HG03565 (cell line): ENCODE results near the gene LAMC3.
"Not testable (repeated sequence)": the region's sequence is repeated elsewhere in the genome, so short reads cannot be mapped to it uniquely, and the experiment has no call there.

Source experiments
- ATAC-seq: cut with Tn5 transposase; IDR thresholded peaks from one replicate; pipeline ENCODE4 v1.9.1; 2021; ENCODE audit warnings: mild to moderate bottlenecking, moderate library complexity; ENCODE audit not compliant: unreplicated experiment

The LAMC3 gene

DNA sequence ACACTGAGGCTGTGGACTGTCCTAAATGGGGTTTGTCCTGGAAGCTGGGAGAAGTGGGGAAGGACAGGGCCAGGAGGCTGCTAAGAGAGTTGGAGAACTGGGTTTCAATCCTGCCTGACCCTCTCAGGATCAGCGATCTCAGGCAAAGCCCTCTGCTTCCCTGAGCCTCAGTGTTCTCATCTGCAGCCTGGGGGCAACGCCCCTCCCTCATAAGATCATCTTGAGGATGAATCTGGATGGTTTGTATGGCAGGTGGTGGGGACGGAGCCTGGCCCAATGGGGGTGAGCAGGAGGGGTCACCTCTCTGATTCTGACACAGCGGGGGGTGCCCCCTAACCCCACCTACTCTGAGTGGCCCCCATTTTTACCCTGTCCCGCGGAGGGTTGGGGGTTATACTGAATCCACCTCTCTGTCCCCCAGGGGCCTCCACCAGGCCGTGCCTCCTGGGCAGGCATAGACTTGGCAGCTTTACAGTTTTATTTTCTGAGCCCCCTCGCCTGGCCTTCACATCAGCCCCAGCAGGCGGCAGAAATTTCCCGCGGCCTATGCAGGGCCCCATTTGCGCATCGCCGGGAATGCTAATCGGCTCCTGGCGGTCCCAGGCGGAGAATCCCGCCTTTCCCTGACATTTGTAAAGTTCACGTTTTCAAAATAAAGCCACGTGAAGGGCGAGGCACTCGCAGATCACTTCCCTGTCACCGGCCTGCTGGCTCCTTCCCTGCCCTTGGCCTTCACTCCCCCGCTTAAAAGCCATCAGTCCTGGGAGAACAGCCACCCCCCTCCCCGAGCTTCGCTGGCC, 17.8 kb upstream of the LAMC3 start:
- ATAC-seq, result no peak

DNA sequence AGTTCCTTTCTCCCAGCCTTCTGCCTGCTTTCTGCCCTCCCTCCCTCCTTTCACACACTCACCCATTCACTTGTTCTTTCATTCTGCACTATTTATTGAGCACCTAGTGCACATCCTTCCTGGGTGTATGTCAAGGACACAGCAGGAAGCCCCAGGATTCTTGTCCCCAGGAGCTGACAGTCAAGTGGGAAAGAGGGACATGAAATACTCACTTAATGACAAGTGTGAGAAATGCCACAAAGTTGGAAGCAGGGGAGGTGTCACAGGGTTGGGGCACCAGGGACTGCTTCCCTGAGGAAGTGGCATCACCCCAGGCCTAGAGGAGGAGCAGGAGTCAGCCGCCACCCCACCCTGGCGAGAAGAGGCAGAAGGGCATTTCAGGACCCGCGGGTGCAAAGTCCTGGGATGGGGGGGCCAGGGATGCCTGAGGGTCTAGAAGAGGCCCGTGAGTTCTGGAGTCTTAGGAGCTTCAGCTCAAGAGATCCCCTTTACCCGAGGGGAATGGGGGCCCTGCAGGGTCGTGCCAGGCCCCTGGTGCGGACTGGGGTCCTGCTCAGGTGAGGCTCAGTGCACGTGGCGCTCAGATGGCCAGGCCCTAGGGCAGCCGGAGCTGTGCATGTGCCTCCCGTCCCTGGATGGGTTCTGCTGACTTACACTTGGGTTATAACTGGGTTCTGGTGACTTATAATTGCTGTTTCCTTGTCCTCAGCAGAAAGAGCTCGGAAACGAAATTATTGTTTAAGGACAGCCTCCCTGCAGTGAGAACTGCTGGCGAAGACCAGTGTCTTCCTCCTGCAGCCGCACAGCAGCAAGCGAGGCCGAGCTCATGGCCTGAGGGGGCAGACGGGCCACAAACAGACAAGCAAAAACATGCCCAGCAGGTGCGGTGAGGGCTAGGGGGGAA, 16.9 kb upstream of the LAMC3 start:
- ATAC-seq, result no peak

DNA sequence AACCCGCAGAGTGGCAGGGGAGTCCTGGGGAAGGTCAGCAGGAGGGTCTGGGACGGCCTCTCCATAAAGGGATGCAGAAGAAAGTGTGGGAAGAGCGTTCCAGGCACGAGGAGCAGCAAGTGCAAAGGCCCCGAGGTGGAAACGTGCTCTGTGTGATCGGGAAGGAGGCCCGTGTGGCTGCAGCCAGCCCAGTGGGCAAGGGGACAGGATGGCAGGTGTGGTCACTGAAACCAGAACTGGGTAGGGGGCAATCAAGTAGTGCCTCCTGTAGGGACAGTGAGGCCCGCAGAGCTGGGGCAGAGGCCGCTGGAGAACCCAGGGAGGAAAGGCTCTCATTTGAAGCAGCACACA, 16.3 kb upstream of the LAMC3 start:
- ATAC-seq, result no peak

DNA sequence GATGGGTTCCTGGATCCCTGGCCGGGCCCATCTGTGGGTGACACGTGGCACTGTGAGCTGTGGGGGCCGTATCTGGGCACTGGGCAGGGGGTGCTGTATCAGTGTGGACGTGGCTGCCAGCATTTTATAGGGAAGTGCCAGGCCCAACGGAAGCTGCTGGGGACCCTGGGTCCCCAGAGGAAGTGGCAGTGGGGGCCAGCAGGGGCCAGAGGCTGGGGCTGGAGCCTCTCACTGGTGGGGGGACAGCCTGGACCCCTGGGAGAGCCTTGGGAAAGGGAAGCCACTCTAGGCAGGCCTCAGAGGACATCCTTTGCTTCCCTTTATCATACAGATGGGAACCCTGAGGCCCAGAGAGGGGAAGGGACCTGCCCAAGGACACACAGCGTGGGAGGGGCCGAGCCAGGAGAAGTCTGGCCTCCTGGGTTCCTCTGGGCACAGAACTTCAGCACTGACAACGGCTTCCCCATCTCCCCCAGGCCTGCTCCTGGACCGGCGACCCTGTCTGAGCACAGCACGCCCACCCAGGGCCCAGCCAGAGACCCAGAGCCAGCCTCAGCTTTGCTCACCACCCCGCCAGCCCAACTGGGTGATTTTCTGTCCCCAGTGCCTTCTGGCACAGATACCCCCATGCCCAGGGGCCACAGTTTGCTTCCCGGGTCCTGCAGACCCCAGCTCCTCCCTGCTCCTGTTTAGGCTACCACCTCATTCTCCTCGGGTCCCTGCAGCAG, 15.5 kb upstream of the LAMC3 start:
- no peak for ATAC-seq

DNA sequence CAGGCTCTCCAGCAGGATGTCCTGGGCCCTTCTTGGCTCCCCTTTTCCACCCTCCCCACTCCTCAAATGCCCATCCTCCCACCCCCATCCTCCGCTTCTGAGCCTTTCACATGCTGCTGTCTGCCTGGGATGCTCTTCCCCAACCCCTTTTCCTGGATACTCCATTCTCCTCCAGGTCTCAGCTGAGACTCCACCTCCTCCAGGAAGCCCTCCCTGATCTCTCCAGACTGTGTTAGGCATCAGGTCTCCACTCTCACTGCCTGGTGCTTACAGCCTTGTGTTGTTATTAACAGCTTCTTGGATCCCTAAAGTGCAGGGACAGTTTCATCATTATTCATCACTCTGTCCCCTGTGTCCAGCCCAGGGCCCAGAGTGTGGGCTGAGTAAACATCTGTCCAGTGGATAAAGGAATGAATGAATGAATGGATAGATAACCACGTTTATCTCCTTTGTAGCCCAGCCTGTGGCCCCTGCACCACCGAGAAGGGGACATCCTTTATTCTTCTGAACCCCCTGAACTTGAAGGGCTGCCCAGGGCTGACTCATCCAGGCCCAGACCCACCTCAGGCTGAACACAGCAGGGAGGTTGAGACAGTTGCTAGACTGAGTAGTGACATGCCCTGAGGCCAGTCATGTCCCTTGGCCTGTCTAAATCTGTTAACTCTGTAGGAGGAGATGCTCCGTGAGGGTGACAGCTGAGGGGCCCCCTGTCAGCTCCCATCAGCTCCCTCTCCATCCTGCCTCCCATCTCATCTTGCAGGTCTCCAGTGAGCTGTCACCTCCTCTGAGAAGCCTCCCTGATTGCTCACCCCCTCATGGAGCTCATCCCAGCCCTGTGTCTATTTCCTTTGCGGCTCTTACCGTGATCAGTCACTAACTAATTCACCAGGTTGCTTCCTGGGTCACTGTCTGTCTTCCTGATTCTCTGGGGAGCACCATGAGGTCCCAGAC, 14.6 kb upstream of the LAMC3 start:
- ATAC-seq, result no peak

DNA sequence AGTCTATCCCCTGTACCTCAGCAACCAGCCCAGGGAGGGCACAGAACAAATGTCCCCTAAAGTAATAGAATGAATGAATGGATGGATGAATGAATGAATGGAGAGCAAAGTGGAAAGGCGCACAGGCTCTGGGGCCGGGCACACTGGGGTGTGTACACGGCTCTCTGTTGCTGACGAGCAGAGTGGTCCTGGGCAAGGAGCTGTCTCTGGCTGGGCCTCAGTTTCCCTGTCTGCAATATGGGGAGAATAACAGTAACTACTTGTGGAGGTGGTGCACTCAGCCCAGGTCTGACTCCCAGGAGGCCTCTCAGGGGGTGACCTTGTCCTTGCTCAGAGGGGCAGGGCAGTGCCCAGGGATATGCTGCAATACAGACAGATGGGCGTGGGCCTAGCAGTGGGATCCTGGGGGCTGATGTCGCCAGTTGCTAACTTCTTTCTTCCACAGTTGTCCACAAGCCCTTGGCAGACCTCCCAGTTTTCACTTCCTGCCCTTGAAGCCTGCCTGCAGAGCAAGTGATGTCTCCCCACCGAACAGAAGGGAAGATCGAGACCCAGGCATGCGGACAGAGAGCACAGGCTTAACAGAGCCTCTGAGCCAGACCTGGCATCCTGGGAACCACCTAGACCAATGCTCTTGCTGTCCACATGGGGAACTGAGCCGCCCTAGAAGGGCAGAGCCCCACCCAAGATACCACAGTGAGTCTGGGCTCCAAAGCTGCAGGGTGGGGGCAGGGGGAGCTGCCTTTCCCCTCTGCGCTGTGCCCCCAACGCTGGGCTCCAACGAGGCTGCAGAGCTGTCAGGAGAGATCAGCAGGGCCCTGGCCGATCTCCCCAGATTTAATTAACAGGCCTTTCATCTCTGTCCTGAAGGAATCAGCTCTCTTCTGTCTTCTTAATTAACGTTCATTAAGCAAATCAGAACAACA, 13.6 kb upstream of the LAMC3 start:
- no peak for ATAC-seq

DNA sequence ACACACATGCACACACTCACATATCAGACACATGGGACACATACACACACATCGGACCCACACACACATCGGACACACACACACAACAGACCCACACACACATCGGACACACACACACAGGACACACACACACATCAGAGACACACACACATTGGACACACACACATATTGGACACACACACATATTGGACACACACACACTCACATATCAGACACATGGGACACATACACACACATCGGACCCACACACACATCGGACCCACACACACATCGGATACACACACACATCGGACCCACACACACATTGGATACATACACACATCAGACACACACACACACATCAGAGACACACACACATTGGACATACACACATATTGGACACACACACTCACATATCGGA, 12.8 kb upstream of the LAMC3 start:
- ATAC-seq, result no peak

DNA sequence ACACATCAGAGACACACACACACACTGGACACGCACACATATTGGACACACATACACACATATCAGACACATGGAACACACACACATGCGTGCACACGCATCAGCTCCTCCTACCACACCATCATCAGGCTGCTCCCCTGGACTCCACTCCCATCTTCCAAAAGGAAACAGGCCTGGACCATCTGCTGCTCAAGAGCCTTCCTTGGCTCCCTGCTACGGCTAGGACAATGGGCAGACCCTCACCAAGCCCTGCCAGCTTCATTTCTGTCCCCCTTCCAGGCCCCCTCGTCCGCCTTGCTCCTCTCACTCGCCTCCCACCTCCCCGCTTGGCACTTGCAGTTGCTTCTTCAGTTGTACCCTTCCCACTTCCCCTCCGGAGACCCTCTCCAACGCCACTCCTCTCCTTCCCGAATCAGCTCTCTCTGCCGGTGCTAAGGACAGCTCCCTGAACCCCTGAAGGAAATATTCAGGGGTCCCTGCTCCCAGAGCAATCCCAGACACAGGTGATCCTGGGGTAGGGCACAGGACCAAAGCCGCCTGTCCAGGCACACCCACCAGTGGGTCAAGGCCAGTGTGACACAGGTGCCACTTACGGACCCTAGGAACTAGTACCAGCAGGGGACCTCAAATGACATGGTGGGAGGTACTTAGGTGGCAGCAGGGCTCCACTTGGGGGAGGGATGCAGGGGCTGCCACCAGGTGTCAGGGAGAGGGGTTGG, 12.1 kb upstream of the LAMC3 start:
- no peak for ATAC-seq

DNA sequence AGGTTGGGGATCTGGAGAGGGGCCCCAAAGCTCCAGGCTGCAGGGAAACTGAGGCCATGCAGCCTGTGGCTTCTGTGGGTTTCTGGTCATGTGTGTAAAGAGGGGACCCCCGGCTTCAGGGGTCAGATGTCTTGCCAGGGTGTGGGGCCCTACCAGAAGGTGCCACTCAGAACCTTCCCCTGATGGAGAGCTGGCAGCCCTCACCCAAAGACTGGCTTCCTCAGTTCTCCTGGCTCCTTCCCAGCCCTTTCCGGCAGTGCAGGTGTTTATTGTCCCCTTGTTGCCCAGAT, 11.6 kb upstream of the LAMC3 start:
- ATAC-seq, result no peak

DNA sequence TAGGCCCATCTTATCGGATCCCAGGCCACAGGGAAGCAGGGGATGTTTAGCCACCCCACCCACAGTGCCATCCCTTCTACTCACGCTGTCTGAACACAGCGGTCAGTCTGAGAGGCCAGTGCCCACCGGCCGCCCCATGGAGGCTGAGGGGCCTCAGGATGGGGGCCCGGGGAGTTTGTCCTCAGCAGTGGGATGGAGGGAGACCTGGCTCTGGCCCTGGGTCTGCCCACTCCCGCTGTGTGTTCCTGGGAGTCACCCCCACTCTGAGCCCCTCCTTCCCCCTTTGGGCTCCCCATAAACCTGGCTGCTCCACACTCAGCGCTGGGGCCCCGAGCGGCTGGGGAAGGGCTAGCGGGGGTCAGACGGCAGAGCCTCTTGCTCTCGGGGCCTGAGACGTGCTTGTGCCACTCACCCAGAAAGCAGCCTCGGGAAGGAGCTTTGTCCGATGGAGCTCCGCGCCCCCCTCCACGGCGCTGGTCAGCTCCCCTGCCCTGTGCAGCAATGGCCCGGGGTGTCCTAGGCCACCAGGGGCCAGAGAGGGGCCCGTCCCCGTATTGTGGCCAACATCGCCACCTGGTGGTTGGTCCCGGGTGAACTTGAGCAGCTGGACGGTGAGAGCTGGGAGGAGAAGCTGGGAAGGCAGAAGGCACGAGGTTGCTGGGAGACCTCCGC, 10.9 kb upstream of the LAMC3 start:
- ATAC-seq, result no peak

DNA sequence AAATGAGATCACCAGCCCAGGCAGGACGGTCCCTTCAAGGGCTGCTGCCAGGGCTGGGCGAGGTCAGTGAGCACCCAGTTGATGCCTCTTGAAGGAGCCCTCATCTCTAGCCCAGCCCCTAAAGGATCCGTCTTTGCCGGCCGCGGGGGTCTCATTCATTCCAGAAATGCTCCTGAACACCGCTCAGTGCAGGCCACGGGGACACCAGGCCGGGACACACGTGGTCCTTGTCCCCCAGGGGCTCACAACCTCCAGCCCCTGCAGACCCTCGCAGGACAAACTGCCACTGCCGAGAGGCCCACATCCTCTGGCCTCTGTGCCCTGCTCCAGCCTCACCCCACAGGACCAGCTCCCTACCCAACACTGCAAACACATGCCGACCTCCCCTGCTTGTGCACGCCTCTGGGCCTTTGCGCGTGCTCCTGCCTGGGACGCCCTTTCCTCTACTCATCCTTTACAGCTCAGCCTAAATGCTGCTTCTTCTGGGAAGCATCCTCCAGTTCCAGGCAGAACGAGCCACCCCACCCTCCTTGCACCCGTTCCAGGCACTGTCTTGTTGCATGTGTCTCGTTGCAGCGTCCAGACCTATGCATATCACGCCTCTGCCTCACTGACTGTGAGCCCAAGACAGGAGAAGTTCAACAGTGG, 10.3 kb upstream of the LAMC3 start:
- ATAC-seq, result no peak

DNA sequence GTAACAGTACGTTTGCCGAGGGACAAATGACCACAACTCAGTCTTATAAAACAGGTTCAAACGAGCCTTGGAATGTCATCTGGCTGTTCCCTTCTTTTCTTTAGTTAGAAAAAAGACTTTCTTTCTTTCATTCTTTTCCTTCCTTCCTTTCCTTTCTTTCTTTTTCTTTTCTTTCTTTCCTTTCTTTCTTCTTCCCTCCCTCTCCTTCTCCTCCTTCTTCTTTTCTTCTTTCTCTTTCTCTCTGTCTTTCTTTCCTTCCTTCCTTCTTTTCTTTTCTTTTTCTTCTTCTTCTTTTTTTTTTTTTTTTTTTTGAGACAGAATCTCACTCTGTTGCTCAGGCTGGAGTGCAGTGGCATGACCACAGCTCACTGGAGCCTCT, 9.7 kb upstream of the LAMC3 start:
- ATAC-seq, result no peak

DNA sequence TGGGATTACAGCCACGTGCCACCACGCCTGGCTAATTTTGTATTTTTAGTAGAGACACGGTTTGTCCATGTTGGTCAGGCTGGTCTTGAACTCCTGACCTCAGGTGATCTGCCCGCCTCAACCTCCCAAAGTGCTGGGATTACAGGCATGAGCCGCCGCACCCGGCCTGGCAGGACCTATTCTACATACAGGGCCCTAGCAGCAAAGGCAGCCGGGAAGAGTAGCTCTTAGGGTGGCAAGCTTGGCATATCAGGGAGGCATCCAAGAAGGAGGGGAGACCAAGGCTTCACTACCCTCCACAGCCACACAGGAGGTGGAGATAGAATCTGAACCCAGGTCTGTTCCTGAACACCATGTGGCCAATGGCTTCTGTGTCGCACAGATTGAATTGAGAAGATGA, 8.4 kb upstream of the LAMC3 start:
- not testable (repeated sequence) for ATAC-seq

DNA sequence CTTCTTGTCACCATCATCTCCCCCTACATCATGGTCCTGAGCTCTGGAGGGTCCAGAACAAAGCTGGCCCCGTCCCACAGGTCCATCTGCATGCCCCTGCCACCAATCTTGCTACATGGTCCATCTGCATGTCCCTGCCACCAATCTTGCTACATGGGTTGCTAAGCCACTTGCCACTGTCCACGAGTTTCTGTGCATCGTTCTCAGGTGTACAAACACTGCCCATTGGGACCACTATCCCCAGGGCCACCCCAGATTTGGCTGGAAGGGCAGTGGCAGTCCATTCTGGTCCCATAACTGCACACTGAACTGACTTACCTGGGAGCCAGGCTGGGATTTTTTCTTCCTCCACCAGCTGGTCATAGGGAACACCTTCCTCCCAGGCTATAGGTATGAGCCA, 8.0 kb upstream of the LAMC3 start:
- no peak for ATAC-seq

DNA sequence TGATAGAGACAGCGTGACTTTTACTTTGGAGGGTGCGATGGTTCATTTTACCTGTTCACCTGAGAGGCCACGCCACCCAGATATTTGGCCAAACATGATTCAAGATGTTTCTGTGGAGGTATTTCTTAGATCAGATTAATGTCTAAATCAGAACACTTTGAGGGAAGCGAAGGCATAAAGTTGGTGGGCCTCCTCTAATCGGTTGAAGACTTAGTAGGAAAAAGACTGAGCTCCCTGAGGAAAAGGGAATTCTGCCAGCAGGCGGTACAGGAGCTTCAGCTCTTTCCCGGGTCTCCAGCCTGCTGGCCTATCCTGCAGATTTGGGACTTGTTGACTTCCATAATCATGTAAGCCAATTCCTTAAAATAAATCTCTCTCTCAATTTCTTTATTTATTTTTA, 7.0 kb upstream of the LAMC3 start:
- ATAC-seq, result no peak

DNA sequence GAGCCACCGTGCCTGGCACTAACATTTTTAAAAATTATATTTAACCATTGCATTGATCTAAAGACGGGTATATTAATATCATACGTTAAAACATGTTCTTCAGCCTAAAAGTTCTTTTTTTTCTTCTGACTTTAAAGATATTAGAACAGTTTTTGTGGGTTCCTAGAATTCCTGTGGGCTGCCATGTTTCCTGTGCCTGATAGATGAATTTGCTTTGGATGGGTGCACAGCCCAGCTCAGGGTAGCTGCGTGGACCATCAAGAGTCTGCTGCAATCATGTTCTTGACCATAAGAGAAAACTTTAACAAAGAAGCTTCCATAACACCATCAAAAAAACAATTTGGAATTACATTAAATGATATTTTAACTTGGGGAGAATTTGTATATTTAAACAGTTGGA, 2.4 kb upstream of the LAMC3 start:
- no peak for ATAC-seq

DNA sequence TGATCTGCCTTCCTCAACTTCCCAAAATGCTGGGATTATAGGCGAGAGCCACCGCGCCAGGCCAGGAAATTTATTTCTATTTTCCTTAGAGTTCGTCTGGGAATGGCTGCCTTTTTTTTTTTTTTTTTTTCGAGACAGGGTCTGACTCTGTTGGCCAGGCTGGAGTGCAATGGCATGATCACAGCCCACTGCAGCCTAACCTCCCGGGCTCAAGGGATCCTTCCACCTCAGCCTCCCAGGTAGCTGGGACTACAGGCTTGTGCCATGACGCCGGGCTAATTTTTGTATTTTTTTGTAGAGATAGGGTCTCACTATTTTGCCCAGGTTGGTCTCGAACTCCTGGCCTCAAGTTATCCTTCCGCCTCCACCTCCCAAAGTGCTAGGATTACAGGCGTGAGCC, 888 bp upstream of the LAMC3 start:
- no peak for ATAC-seq

DNA sequence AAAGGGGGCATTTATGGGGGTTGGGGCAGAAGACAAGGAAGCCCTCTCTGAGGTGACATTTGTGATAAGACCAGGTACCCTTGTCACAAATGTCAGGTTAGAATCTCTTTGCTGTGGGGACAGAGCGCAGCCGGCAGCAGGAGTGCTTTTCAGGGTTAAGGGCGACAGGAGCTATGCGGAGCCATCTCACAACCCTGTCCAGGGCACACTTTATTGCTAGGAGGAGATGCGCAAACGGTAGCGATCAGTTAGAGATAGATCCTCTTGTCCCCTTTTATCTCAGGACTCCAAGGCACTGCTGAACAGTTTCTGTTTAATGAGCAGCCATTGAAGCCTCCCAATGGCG, 438 bp upstream of the LAMC3 start:
- ATAC-seq, result no peak
